Esophagus squamous epithelium (tissue), 4 donors: ENCODE results near the gene CCDC141.

Experiments
- POLR2A ChIP-seq, 4 donors: fragments of 450-650 bp; IDR thresholded peaks; one replicate each; pipeline ENCODE4 v1.6.1; 2017; ENCODE audit warnings: antibody characterized with exemption in 4 of 4, mild to moderate bottlenecking in 4 of 4, moderate library complexity in 3 of 4
- TF ChIP-seq, protein P1 (sequence below), 6 experiments: fragments of 450-650 bp in 4 of 6; fragments of 200-600 bp in 2 of 6; sonication (generic) in 2 of 6; IDR thresholded peaks; one replicate each; pipeline ENCODE4 v1.5.1; 2016 to 2019; ENCODE audit warnings: antibody characterized with exemption in 6 of 6, mild to moderate bottlenecking in 4 of 6, moderate library complexity in 4 of 6

DNA sequence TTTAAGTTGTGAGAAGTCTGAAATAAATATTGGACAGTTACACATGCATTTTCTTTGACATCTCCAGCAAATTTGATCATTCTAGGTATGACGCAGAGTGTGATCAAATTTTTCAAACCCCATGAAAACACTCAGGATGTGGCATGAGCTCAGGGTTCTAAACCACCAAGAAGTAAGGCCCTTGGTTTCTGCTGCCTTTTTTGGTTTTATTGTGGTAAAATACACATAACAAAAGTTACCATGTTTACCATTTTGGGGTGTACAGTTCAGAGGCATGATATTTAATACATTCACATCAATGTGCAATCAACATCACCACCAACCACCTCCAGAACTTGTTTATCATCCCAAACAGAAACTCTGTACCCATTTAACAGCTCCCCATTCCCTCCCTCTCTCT, 178.4 kb downstream of the CCDC141 start:
- TF ChIP-seq, protein P1, sequence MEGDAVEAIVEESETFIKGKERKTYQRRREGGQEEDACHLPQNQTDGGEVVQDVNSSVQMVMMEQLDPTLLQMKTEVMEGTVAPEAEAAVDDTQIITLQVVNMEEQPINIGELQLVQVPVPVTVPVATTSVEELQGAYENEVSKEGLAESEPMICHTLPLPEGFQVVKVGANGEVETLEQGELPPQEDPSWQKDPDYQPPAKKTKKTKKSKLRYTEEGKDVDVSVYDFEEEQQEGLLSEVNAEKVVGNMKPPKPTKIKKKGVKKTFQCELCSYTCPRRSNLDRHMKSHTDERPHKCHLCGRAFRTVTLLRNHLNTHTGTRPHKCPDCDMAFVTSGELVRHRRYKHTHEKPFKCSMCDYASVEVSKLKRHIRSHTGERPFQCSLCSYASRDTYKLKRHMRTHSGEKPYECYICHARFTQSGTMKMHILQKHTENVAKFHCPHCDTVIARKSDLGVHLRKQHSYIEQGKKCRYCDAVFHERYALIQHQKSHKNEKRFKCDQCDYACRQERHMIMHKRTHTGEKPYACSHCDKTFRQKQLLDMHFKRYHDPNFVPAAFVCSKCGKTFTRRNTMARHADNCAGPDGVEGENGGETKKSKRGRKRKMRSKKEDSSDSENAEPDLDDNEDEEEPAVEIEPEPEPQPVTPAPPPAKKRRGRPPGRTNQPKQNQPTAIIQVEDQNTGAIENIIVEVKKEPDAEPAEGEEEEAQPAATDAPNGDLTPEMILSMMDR (IDR thresholded peaks at IDR 0.05), result no peak
- TF ChIP-seq POLR2A (IDR thresholded peaks at IDR 0.05), result no peak
